Measurements from ENCODE around the gene TRIM22. TPM values are rescaled to one million over a fixed set of nuclear protein-coding genes. Genes with fewer than 3 reads are reported as not detected.

Gene TRIM22
- total RNA-seq, 4 donors from 2014 or later, result 27.1 to 46.6 (median 36.7) TPM

- Histone ChIP-seq H3K9me3 (no peaks in the 10 kb centered on the region), H3K27ac (replicated peaks in 1 of 4) (no peak overlapping the region), H3K4me1 (no peaks in the 10 kb centered on the region), H3K27me3 (no peaks in the 10 kb centered on the region), H3K36me3 (no peaks in the 10 kb centered on the region), H3K4me3 (no peak overlapping the region)
- TF ChIP-seq POLR2A (IDR thresholded peaks at IDR 0.05; ENCODE audit: low read depth) (no peak), POLR2AphosphoS5 (IDR thresholded peaks at IDR 0.05) (no peak), CTCF (IDR thresholded peaks at IDR 0.05) (no peak), EP300 (IDR thresholded peaks at IDR 0.05) (no peak)
- intact Hi-C loops (cut with DNase I), result no loop called here
- DNase-seq (ENCODE audit: extremely low spot score), result no peak
- 81% methylated on average over 3 of the region's 3 CpGs for WGBS
Measured at GRCh38 chr11:5746614-5747013, 57.0 kb downstream of the TRIM22 start.

- Histone ChIP-seq H3K36me3 (no peaks in the 10 kb centered on the region), H3K4me1 (no peaks in the 10 kb centered on the region), H3K27me3 (no peaks in the 10 kb centered on the region), H3K4me3 (no peak overlapping the region), H3K27ac (replicated peaks in 1 of 4) (no peak overlapping the region), H3K9me3 (no peaks in the 10 kb centered on the region)
- TF ChIP-seq POLR2AphosphoS5 (IDR thresholded peaks at IDR 0.05) (no peak), POLR2A (IDR thresholded peaks at IDR 0.05; ENCODE audit: low read depth) (no peak), CTCF (IDR thresholded peaks at IDR 0.05) (no peak), EP300 (IDR thresholded peaks at IDR 0.05) (no peak)
- intact Hi-C loops (cut with DNase I), result no loop called here
- DNase-seq (ENCODE audit: extremely low spot score), result no peak
- WGBS, result 68% methylated on average over 3 of the region's 3 CpGs
Measured at GRCh38 chr11:5749836-5750235, 60.2 kb downstream of the TRIM22 start.

GRCh38 chr11:5753943-5754342, 64.4 kb downstream of the TRIM22 start, which contains the start of gene OR52N4:
TSS of gene OR52N4 (plus strand) at chr11:5754243. CDS start at chr11:5754741, 498 bp downstream.
- Histone ChIP-seq H3K36me3 (no peaks in the 10 kb centered on the region), H3K4me1 (no peaks in the 10 kb centered on the region), H3K9me3 (no peaks in the 10 kb centered on the region), H3K4me3 (no peak within 1 kb of the TSS), H3K27ac (replicated peaks in 1 of 4) (no peak within 1 kb of the TSS), H3K27me3 (no peaks in the 10 kb centered on the region)
- intact Hi-C loops (cut with DNase I), result no loop called here
- DNase-seq (ENCODE audit: extremely low spot score), result no peak
- WGBS, result 100% methylated on average over 1 of the region's 1 CpG
- TF ChIP-seq POLR2A (IDR thresholded peaks at IDR 0.05; ENCODE audit: low read depth) (no peak), EP300 (IDR thresholded peaks at IDR 0.05) (no peak), CTCF (IDR thresholded peaks at IDR 0.05) (no peak), POLR2AphosphoS5 (IDR thresholded peaks at IDR 0.05) (no peak)

Other genes with a start within 250 kb of the TRIM22 start
- gene OR51I1, start 248.3 kb upstream of the TRIM22 start, total RNA-seq, result not detected
- not detected for gene OR51I2, start 240.5 kb upstream of the TRIM22 start, total RNA-seq
- gene OR52D1, start 201.1 kb upstream of the TRIM22 start, total RNA-seq, result not detected
- gene UBQLN3, start 179.8 kb upstream of the TRIM22 start, total RNA-seq, result under 1 TPM in 1 of 4 donors, not detected in 3; 0.13 TPM
- under 1 TPM in 3 of 4 donors, not detected in 1; 0.19 to 0.46 (median 0.42) TPM for gene UBQLNL, start 173.1 kb upstream of the TRIM22 start, total RNA-seq
- gene OR52H1, start 141.2 kb upstream of the TRIM22 start, total RNA-seq, result not detected
- not detected for gene OR52B6, start 108.9 kb upstream of the TRIM22 start, total RNA-seq
- 1 to 10 TPM; 1.8 to 3.4 (median 2.5) TPM for gene TRIM6, start 93.2 kb upstream of the TRIM22 start, total RNA-seq
- gene TRIM34, start 64.8 kb upstream of the TRIM22 start, total RNA-seq, result 1 to 10 TPM; 3.0 to 5.0 (median 3.9) TPM
- gene TRIM5, start 4.7 kb upstream of the TRIM22 start, total RNA-seq, result 10 to 100 TPM; 15.9 to 21.5 (median 16.6) TPM
- not detected for gene OR56B1, start 46.7 kb downstream of the TRIM22 start, total RNA-seq
- gene OR52N4, start 64.5 kb downstream of the TRIM22 start, total RNA-seq, result not detected
- under 1 TPM in 1 of 4 donors, not detected in 3; 0.17 TPM for gene OR52N5, start 93.6 kb downstream of the TRIM22 start, total RNA-seq
- gene OR52N1, start 101.5 kb downstream of the TRIM22 start, total RNA-seq, result not detected
- gene OR52N2, start 119.1 kb downstream of the TRIM22 start, total RNA-seq, result not detected
- not detected for gene OR52E6, start 152.1 kb downstream of the TRIM22 start, total RNA-seq
- not detected for gene OR52E8, start 167.9 kb downstream of the TRIM22 start, total RNA-seq
- not detected for gene OR52E4, start 190.8 kb downstream of the TRIM22 start, total RNA-seq
- not detected for gene OR52E5, start 203.4 kb downstream of the TRIM22 start, total RNA-seq

All from esophagus muscularis mucosa (tissue), 4 donors.